ENCODE measurements around the gene GLUL.

- TF ChIP-seq CTCF (IDR thresholded peaks at IDR 0.05) (no peak), EZH2 (IDR thresholded peaks at IDR 0.05; ENCODE audit: borderline replicate concordance, insufficient read depth, low read depth, low read length, poor library complexity, severe bottlenecking) (no peak)
These were observed 39.7 kb upstream of the GLUL start for GRCh38 chr1:182431278-182431677.

Data from B cell (primary cell).